GM21825 (cell line): ENCODE measurements around the gene TMEM209.
"Not testable (repeated sequence)": the region's sequence is repeated elsewhere in the genome, so short reads cannot be mapped to it uniquely, and the experiment has no call there.

ENCODE experiments used
- ATAC-seq: cut with Tn5 transposase; IDR thresholded peaks from one replicate; pipeline ENCODE4 v1.9.1; 2021; ENCODE audit warnings: mild to moderate bottlenecking, moderate library complexity; ENCODE audit not compliant: unreplicated experiment

TMEM209 gene

GRCh38 chr7:130129011-130129411 is 76.2 kb downstream of the TMEM209 start:
- no peak for ATAC-seq

GRCh38 chr7:130127821-130128317 is 77.3 kb downstream of the TMEM209 start:
- ATAC-seq, result no peak

- no peak for ATAC-seq
Measured at GRCh38 chr7:130127404-130127803, 77.8 kb downstream of the TMEM209 start.

GRCh38 chr7:130126840-130127239 is 78.4 kb downstream of the TMEM209 start:
- ATAC-seq, result not testable (repeated sequence)

GRCh38 chr7:130124711-130125110 is 80.5 kb downstream of the TMEM209 start:
- no peak for ATAC-seq

GRCh38 chr7:130123501-130123900 is 81.7 kb downstream of the TMEM209 start:
- ATAC-seq, result no peak

- no peak for ATAC-seq
Measured at GRCh38 chr7:130118801-130119200, 86.4 kb downstream of the TMEM209 start.

- ATAC-seq, result no peak
Measured at GRCh38 chr7:130118294-130118693, 86.9 kb downstream of the TMEM209 start.

GRCh38 chr7:130114776-130115175 is 90.4 kb downstream of the TMEM209 start:
- ATAC-seq, result no peak
